SU-DHL-6 (cell line): ENCODE results near the gene ECI2.

ENCODE experiments used
- H2AFZ ChIP-seq: fragments of 200-600 bp; sonication (generic); 2 replicates; pipeline ENCODE4 v1.6.1; 2014; ENCODE audit warnings: low read depth, mild to moderate bottlenecking, moderate library complexity, mixed read lengths, antibody characterized with exemption, low read length; ENCODE audit not compliant: severe bottlenecking
- H3F3A ChIP-seq: fragments of 200-600 bp; shearing (Covaris generic); 2 replicates; pipeline ENCODE4 v1.6.0; 2016; ENCODE audit warnings: antibody characterized with exemption, mild to moderate bottlenecking; ENCODE audit not compliant: insufficient read depth
- H3K27ac ChIP-seq: fragments of 200-600 bp; sonication (generic); 2 replicates; pipeline ENCODE4 v1.5.1; 2016; ENCODE audit warnings: low read depth, mild to moderate bottlenecking, low read length, moderate library complexity, mixed read lengths
- H3K27me3 ChIP-seq: fragments of 200-600 bp; sonication (generic), shearing (Covaris generic); 2 replicates; pipeline ENCODE4 v1.6.0; 2014; ENCODE audit warnings: mild to moderate bottlenecking, low read length
- H3K36me3 ChIP-seq: fragments of 200-600 bp; sonication (generic); 2 replicates; pipeline ENCODE4 v1.6.1; 2014; ENCODE audit warnings: mild to moderate bottlenecking, low read length, mixed read lengths
- H3K4me2 ChIP-seq: fragments of 300-600, 200-600 bp; shearing (Covaris generic), sonication (generic); 2 replicates; pipeline ENCODE4 v1.6.0; 2014; ENCODE audit warnings: low read length, low read depth, mild to moderate bottlenecking; ENCODE audit not compliant: poor library complexity, severe bottlenecking
- H3K4me3 ChIP-seq: fragments of 200-600 bp; sonication (generic); 2 replicates; pipeline ENCODE4 v1.5.1; 2014; ENCODE audit warnings: antibody characterized with exemption, low read length, mild to moderate bottlenecking, mixed read lengths; ENCODE audit not compliant: insufficient read depth, poor library complexity, severe bottlenecking
- H3K79me2 ChIP-seq: fragments of 200-600 bp; sonication (generic); 2 replicates; pipeline ENCODE4 v1.6.1; 2014; ENCODE audit warnings: mild to moderate bottlenecking, low read length, moderate library complexity; ENCODE audit not compliant: insufficient read depth
- H3K9ac ChIP-seq: fragments of 200-600 bp; sonication (generic); 2 replicates; pipeline ENCODE4 v1.7.0; 2014; ENCODE audit warnings: mild to moderate bottlenecking, low read length
- H3K9me2 ChIP-seq: fragments of 200-600 bp; sonication (generic); replicated peaks from 2 replicates; pipeline ENCODE4 v1.6.1; 2014; ENCODE audit warnings: low read length; ENCODE audit not compliant: insufficient read depth
- H3K9me3 ChIP-seq: fragments of 200-600 bp; sonication (generic); 2 replicates; pipeline ENCODE4 v1.6.1; 2014; ENCODE audit warnings: low read length, mixed read lengths; ENCODE audit not compliant: insufficient read depth
- H4K20me1 ChIP-seq: fragments of 200-600 bp; sonication (generic); 2 replicates; pipeline ENCODE4 v1.6.1; 2014; ENCODE audit warnings: low read depth, mild to moderate bottlenecking, antibody characterized with exemption, low read length, moderate library complexity, mixed read lengths
- EZH2phosphoT487 ChIP-seq: fragments of 200-600 bp; sonication (generic), shearing (Covaris generic); conservative IDR thresholded peaks from 2 replicates; pipeline ENCODE4 v1.6.1; 2018; ENCODE audit warnings: mild to moderate bottlenecking, antibody characterized with exemption, low read length, moderate library complexity, mixed read lengths
- TF ChIP-seq, protein P1 (sequence below): fragments of 200-600 bp; sonication (generic); IDR thresholded peaks from one replicate; pipeline ENCODE4 v1.5.1; 2017; ENCODE audit warnings: antibody characterized with exemption, mild to moderate bottlenecking, low read length, moderate library complexity; ENCODE audit not compliant: insufficient read depth, poor library complexity, severe bottlenecking

ECI2 gene, protein sequence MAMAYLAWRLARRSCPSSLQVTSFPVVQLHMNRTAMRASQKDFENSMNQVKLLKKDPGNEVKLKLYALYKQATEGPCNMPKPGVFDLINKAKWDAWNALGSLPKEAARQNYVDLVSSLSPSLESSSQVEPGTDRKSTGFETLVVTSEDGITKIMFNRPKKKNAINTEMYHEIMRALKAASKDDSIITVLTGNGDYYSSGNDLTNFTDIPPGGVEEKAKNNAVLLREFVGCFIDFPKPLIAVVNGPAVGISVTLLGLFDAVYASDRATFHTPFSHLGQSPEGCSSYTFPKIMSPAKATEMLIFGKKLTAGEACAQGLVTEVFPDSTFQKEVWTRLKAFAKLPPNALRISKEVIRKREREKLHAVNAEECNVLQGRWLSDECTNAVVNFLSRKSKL

DNA sequence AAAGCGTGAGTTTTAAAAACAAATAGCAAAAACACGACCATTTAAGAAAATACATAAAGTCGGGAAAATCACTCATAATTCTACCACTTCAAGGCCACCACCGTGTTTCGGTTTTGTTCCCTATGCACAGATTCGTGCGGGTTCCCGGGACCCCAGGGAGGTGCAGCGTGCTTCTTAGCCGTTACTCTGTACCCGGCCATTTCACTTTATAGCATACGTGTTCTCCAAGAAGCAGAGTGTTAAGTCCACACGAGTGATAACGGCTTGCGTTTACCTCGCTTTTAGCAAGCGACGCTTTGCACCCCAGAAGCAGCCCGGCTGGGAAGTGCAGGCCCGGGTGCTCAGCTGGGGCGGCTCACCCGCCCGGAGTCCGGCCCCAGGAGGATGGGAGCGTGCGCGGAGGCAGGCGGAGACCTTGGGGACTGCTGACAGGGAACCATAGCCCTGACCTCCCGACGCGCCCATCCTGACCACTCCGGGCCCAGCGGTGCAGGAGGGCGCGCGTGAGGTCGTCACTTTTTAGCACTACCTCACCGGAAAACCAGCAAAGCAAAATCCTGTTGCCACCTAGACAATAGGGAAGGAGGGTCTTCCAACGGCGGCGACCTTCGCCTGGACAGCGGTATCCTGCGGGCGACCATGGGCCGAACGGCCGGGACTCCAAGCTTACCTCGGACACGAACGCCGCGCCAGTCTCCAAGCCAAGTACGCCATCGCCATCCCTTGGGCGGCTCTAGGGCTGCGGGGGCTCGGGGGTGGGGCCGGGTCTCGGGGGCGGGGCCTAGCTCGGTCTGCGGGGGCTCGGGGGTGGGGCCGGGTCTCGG is at the start of gene ECI2:
ECI2 (minus strand) TSS at position 735 of the 824 bp plus-strand sequence; CDS start at position 720, 15 bp downstream.
- H3K27ac ChIP-seq, result no peak within 1 kb of the TSS
- H3K9me3 ChIP-seq, result no peaks in the 10 kb centered on the region
- no peaks in the 10 kb centered on the region for H4K20me1 ChIP-seq
- H3K9me2 ChIP-seq, result no peaks in the 10 kb centered on the region
- no peaks in the 10 kb centered on the region for H3K27me3 ChIP-seq
- no peaks in the 10 kb centered on the region for H3K79me2 ChIP-seq
- H3K36me3 ChIP-seq, result no peaks in the 10 kb centered on the region
- H3K9ac ChIP-seq, result peak within 1 kb of the TSS; percentile 67
- H3K4me2 ChIP-seq, result peak within 1 kb of the TSS; percentile 96
- H3K4me3 ChIP-seq, result peak within 1 kb of the TSS; percentile 99
- H3F3A ChIP-seq, result peaks cover 30% of the 10 kb centered on the region
- H2AFZ ChIP-seq, result peak within 1 kb of the TSS; percentile 96
- TF ChIP-seq, protein P1, sequence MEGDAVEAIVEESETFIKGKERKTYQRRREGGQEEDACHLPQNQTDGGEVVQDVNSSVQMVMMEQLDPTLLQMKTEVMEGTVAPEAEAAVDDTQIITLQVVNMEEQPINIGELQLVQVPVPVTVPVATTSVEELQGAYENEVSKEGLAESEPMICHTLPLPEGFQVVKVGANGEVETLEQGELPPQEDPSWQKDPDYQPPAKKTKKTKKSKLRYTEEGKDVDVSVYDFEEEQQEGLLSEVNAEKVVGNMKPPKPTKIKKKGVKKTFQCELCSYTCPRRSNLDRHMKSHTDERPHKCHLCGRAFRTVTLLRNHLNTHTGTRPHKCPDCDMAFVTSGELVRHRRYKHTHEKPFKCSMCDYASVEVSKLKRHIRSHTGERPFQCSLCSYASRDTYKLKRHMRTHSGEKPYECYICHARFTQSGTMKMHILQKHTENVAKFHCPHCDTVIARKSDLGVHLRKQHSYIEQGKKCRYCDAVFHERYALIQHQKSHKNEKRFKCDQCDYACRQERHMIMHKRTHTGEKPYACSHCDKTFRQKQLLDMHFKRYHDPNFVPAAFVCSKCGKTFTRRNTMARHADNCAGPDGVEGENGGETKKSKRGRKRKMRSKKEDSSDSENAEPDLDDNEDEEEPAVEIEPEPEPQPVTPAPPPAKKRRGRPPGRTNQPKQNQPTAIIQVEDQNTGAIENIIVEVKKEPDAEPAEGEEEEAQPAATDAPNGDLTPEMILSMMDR, result no peak
- TF ChIP-seq EZH2phosphoT487, result no peak

DNA sequence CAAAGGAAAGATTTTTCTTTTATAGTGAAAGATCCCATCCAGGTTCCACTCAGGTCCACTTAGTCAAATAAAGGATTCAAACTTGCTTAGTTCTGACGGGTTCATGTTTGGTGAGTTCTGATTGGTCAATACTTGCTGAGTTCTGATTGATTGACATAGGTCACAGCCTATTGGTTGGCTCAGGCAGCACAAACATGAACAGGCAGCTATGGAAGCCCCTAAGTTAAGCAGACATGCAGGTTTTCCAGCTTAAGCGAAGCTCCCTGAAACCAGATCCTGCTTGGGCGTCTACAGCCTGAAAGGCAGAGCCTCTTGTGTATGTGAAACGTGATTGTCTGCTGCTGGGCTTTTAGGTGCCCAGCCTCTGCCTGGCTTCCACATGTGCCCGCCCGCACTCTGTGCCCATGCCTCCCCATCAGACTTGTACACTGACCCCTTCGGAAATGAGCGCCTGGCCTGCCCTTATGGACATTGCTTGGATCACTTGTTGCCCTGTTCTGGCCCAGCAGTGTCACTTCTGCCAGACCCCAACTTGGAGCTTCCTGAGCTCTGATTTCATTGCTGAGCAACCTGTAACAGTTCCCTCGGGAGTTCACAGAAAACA is 45.4 kb upstream of the ECI2 start:
- Histone ChIP-seq H3K9ac (no peak overlapping the region), H2AFZ (no peak overlapping the region), H3F3A (no peaks in the 10 kb centered on the region), H3K27ac (no peak overlapping the region), H3K27me3 (peaks cover 4% of the 10 kb centered on the region; the same call in 1 of the 2 replicates), H3K4me2 (no peak overlapping the region), H3K9me3 (no peaks in the 10 kb centered on the region), H4K20me1 (no peaks in the 10 kb centered on the region), H3K9me2 (no peaks in the 10 kb centered on the region), H3K79me2 (no peaks in the 10 kb centered on the region), H3K4me3 (no peak overlapping the region), H3K36me3 (no peaks in the 10 kb centered on the region)
- TF ChIP-seq, protein P1, result no peak
- TF ChIP-seq EZH2phosphoT487, result no peak

DNA sequence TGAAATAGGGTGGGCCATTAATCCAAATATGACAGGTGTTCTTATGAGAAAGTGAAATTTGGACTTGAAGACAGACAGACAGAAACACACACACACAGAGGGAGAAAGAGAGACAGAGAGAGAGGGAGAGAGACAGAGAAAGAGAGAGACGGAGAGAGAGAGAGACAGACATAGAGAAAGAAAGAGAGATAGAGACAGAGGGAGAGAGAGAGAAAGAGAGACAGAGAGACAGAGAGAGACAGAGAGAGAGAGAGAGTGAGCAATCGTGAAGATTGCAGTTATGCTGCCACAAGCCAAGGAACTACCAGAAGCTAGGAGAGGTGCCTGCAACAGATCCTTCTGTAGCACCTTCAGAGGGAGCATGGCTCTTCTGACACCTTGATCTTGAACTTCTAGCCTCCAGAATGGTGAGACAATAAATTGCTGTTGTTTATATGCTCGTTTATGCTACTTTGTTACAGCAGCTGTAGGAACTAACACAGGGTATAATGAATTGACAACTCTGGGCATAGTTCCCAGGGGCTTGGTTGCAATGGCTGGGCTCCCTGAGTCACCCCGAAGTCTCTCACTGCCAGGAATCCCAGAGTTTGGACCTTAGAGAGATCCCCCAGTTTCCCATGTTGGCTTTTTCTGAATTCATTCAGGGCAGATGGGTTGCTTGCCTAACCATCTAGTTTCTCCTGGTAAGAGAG is 44.7 kb upstream of the ECI2 start:
- Histone ChIP-seq H3K27ac (no peak overlapping the region), H3K4me3 (no peak overlapping the region), H3K9ac (no peak overlapping the region), H2AFZ (no peak overlapping the region), H3K4me2 (no peak overlapping the region), H3F3A (no peaks in the 10 kb centered on the region), H3K27me3 (peaks cover 4% of the 10 kb centered on the region; the same call in 1 of the 2 replicates), H3K36me3 (no peaks in the 10 kb centered on the region), H3K9me3 (no peaks in the 10 kb centered on the region), H3K79me2 (no peaks in the 10 kb centered on the region), H4K20me1 (no peaks in the 10 kb centered on the region), H3K9me2 (no peaks in the 10 kb centered on the region)
- TF ChIP-seq, protein P1, result no peak
- no peak for TF ChIP-seq EZH2phosphoT487
